PC-3 (cell line): Measurements from ENCODE around the gene B4GALNT3.

Experiments used
- CTCF ChIP-seq: fragments of 300-600 bp; sonication (generic); conservative IDR thresholded peaks from 2 replicates; pipeline ENCODE4 v1.5.1; 2017; ENCODE audit warnings: antibody characterized with exemption, low read depth, mild to moderate bottlenecking, low read length
- EZH2 ChIP-seq: fragments of 300-600 bp; sonication (generic); IDR thresholded peaks from one replicate; pipeline ENCODE4 v1.6.1; 2017; ENCODE audit warnings: antibody characterized with exemption, mild to moderate bottlenecking, low read length; ENCODE audit not compliant: unreplicated experiment

GRCh38 chr12:563250-563781, 103.6 kb downstream of the B4GALNT3 start:
- no peak for TF ChIP-seq CTCF
- TF ChIP-seq EZH2, result no peak
